HEK293T (cell line): ENCODE results near the gene OR6C1.

ENCODE experiments used
- ARNT ChIP-seq: fragments of 450-650 bp; IDR thresholded peaks from 2 replicates; pipeline ENCODE4 v1.6.1; 2017; ENCODE audit warnings: mild to moderate bottlenecking
- BHLHE40 ChIP-seq: fragments of 450-650 bp; IDR thresholded peaks from 2 replicates; pipeline ENCODE4 v1.6.1; 2016; ENCODE audit warnings: mild to moderate bottlenecking, moderate library complexity, borderline replicate concordance
- CTBP1 ChIP-seq: fragments of 450-650 bp; IDR thresholded peaks from 2 replicates; pipeline ENCODE4 v1.6.1; 2016; ENCODE audit warnings: borderline replicate concordance
- FOXA1 ChIP-seq: fragments of 450-650 bp; IDR thresholded peaks from 2 replicates; pipeline ENCODE4 v1.6.1; 2016; ENCODE audit warnings: mild to moderate bottlenecking
- FOXK2 ChIP-seq: fragments of 450-650 bp; IDR thresholded peaks from 2 replicates; pipeline ENCODE4 v1.6.1; 2016; ENCODE audit warnings: mild to moderate bottlenecking
- FOXM1 ChIP-seq: fragments of 450-650 bp; IDR thresholded peaks from 2 replicates; pipeline ENCODE4 v1.6.1; 2017; ENCODE audit warnings: mild to moderate bottlenecking, borderline replicate concordance
- HDGF ChIP-seq: fragments of 450-650 bp; IDR thresholded peaks from 2 replicates; pipeline ENCODE4 v1.6.1; 2017; ENCODE audit warnings: antibody characterized with exemption, borderline replicate concordance
- L3MBTL2 ChIP-seq: fragments of 450-650 bp; conservative IDR thresholded peaks from 2 replicates; pipeline ENCODE4 v1.6.1; 2016; ENCODE audit warnings: mild to moderate bottlenecking
- NFRKB ChIP-seq: fragments of 450-650 bp; IDR thresholded peaks from 2 replicates; pipeline ENCODE4 v1.6.1; 2016; ENCODE audit warnings: mild to moderate bottlenecking, moderate library complexity
- PKNOX1 ChIP-seq: fragments of 450-650 bp; IDR thresholded peaks from 2 replicates; pipeline ENCODE4 v1.6.1; 2016
- SP1 ChIP-seq: fragments of 450-650 bp; IDR thresholded peaks from 2 replicates; pipeline ENCODE4 v1.6.1; 2017

- no peak for TF ChIP-seq ARNT
- TF ChIP-seq FOXM1 = no peak
- TF ChIP-seq BHLHE40 = no peak
- TF ChIP-seq SP1 = no peak
- TF ChIP-seq FOXK2 = no peak
- TF ChIP-seq PKNOX1 = no peak
- TF ChIP-seq CTBP1 = no peak
- no peak for TF ChIP-seq FOXA1
- no peak for TF ChIP-seq NFRKB
- no peak for TF ChIP-seq L3MBTL2
- TF ChIP-seq HDGF = no peak
These were observed 17.7 kb upstream of the OR6C1 start, which contains the start of gene OR6C6 for GRCh38 chr12:55296469-55296868.
